Measurements from ENCODE around the gene GPR146. TPM values are rescaled to one million over a fixed set of nuclear protein-coding genes. Genes with fewer than 3 reads are reported as not detected.

Gene GPR146
- total RNA-seq, 2 experiments from 2014 or later = 4.7 to 5.6 TPM

- ATAC-seq (no peak), DNase-seq (no peak)
- Mint-ChIP-seq H3K4me1 (peaks cover 12% of the 10 kb centered on the region), H3K36me3 (ENCODE audit: low read depth) (peaks cover 4% of the 10 kb centered on the region), H3K4me3 (peak overlapping the region; percentile 53), H3K27me3 (no peaks in the 10 kb centered on the region), H3K27ac (no peak overlapping the region), H3K9me3 (ENCODE audit: low read depth) (no peaks in the 10 kb centered on the region)
- ChIA-PET CTCF (interaction anchor here (1.1 kb wide), 1 partner anchor 22 kb away, joined by 3 read pairs; no protein-coding TSS in a partner anchor), POLR2A (no interaction called here)
- intact Hi-C loops (cut with DNase I, micrococcal nuclease) = loop anchor here (1.0 to 5.0 kb wide), 2 partner anchors 89 to 90 kb away; no protein-coding TSS in a partner anchor
Measured at GRCh38 chr7:1087465-1087814, 43.1 kb downstream of the GPR146 start.

GRCh38 chr7:1087952-1088920, 43.9 kb downstream of the GPR146 start, which contains the start of gene GPER1:
Gene GPER1, plus strand, starts transcription at chr7:1088113. Its CDS starts 3,616 bp downstream, at chr7:1091729.
- no peak for ATAC-seq
- Mint-ChIP-seq H3K9me3 (ENCODE audit: low read depth) (no peaks in the 10 kb centered on the region), H3K4me3 (peak within 1 kb of the TSS; percentile 53), H3K27ac (peak within 1 kb of the TSS; percentile 29), H3K27me3 (no peaks in the 10 kb centered on the region), H3K4me1 (peaks cover 12% of the 10 kb centered on the region), H3K36me3 (ENCODE audit: low read depth) (peaks cover 6% of the 10 kb centered on the region)
- DNase-seq = no peak
- POLR2A ChIA-PET = no interaction called here
- intact Hi-C loops (cut with DNase I, micrococcal nuclease) = loop anchor here (1.0 to 5.0 kb wide), 2 partner anchors 88 to 89 kb away; no protein-coding TSS in a partner anchor
- CTCF ChIA-PET = interaction anchor here (0.6 to 1.4 kb wide), 3 partner anchors 23 to 109 kb away, joined by 3 read pairs; no protein-coding TSS in a partner anchor

- ChIA-PET POLR2A (no interaction called here), CTCF (no interaction called here)
- H3K36me3 Mint-ChIP-seq (ENCODE audit: low read depth) = peaks cover 6% of the 10 kb centered on the region
- no peak overlapping the region for H3K4me3 Mint-ChIP-seq
- ATAC-seq (no peak), DNase-seq (no peak)
- no peak overlapping the region for H3K27ac Mint-ChIP-seq
- no peaks in the 10 kb centered on the region for H3K27me3 Mint-ChIP-seq
- intact Hi-C loops (cut with DNase I, micrococcal nuclease) = no loop called here
- peaks cover 12% of the 10 kb centered on the region for H3K4me1 Mint-ChIP-seq
- no peaks in the 10 kb centered on the region for H3K9me3 Mint-ChIP-seq (ENCODE audit: low read depth)
Measured at GRCh38 chr7:1090236-1090635, 45.9 kb downstream of the GPR146 start.

- H3K36me3 Mint-ChIP-seq (ENCODE audit: low read depth) = peaks cover 6% of the 10 kb centered on the region
- POLR2A ChIA-PET = no interaction called here
- no peaks in the 10 kb centered on the region for H3K9me3 Mint-ChIP-seq (ENCODE audit: low read depth)
- CTCF ChIA-PET = interaction anchor here (0.6 to 2.0 kb wide), 3 partner anchors 97 to 716 kb away, joined by 3 to 5 read pairs (median 4); no protein-coding TSS in a partner anchor
- DNase-seq = no peak
- peaks cover 12% of the 10 kb centered on the region for H3K4me1 Mint-ChIP-seq
- H3K27me3 Mint-ChIP-seq = no peaks in the 10 kb centered on the region
- no peak overlapping the region for H3K27ac Mint-ChIP-seq
- no peak for ATAC-seq
- H3K4me3 Mint-ChIP-seq = no peak overlapping the region
- intact Hi-C loops (cut with DNase I, micrococcal nuclease) = no loop called here
Measured at GRCh38 chr7:1090686-1091643, 46.6 kb downstream of the GPR146 start.

- POLR2A ChIA-PET = no interaction called here
- peaks cover 12% of the 10 kb centered on the region for H3K4me1 Mint-ChIP-seq
- H3K4me3 Mint-ChIP-seq = no peak overlapping the region
- no peaks in the 10 kb centered on the region for H3K27me3 Mint-ChIP-seq
- no peaks in the 10 kb centered on the region for H3K9me3 Mint-ChIP-seq (ENCODE audit: low read depth)
- no peak overlapping the region for H3K27ac Mint-ChIP-seq
- DNase-seq = no peak
- intact Hi-C loops (cut with DNase I, micrococcal nuclease) = no loop called here
- ATAC-seq = no peak
- H3K36me3 Mint-ChIP-seq (ENCODE audit: low read depth) = peaks cover 6% of the 10 kb centered on the region
- CTCF ChIA-PET = interaction anchor here (0.6 to 2.0 kb wide), 2 partner anchors 98 to 716 kb away, joined by 3 to 5 read pairs; no protein-coding TSS in a partner anchor
Measured at GRCh38 chr7:1091644-1092027, 47.3 kb downstream of the GPR146 start.

GRCh38 chr7:1092161-1092632, 47.9 kb downstream of the GPR146 start:
- CTCF ChIA-PET = interaction anchor here (0.6 to 2.0 kb wide), 2 partner anchors 98 to 715 kb away, joined by 3 to 5 read pairs; no protein-coding TSS in a partner anchor
- POLR2A ChIA-PET = no interaction called here
- H3K36me3 Mint-ChIP-seq (ENCODE audit: low read depth) = peaks cover 6% of the 10 kb centered on the region

GRCh38 chr7:1092806-1093501, 48.6 kb downstream of the GPR146 start:
- ChIA-PET POLR2A (no interaction called here), CTCF (no interaction called here)
- Mint-ChIP-seq H3K36me3 (ENCODE audit: low read depth) (peaks cover 11% of the 10 kb centered on the region), H3K9me3 (ENCODE audit: low read depth) (no peaks in the 10 kb centered on the region), H3K27ac (no peak overlapping the region), H3K4me3 (no peak overlapping the region), H3K27me3 (no peaks in the 10 kb centered on the region), H3K4me1 (peaks cover 4% of the 10 kb centered on the region)
- no peak for ATAC-seq
- DNase-seq = no peak
- intact Hi-C loops (cut with DNase I, micrococcal nuclease) = no loop called here

More at GRCh38 chr7:1092161-1092632, 47.9 kb downstream of the GPR146 start:
- no peak overlapping the region for H3K4me3 Mint-ChIP-seq
- no peaks in the 10 kb centered on the region for H3K27me3 Mint-ChIP-seq
- no peak overlapping the region for H3K27ac Mint-ChIP-seq
- intact Hi-C loops (cut with DNase I, micrococcal nuclease) = no loop called here
- no peaks in the 10 kb centered on the region for H3K9me3 Mint-ChIP-seq (ENCODE audit: low read depth)
- ATAC-seq (no peak), DNase-seq (no peak)
- H3K4me1 Mint-ChIP-seq = peaks cover 7% of the 10 kb centered on the region

GRCh38 chr7:1093502-1093843, 49.1 kb downstream of the GPR146 start:
- ChIA-PET POLR2A (no interaction called here), CTCF (interaction anchor here (0.9 kb wide), 1 partner anchor 100 kb away, joined by 3 read pairs; no protein-coding TSS in a partner anchor)

GRCh38 chr7:1093916-1094508, 49.7 kb downstream of the GPR146 start:
- Mint-ChIP-seq H3K4me1 (peaks cover 1% of the 10 kb centered on the region), H3K27me3 (no peaks in the 10 kb centered on the region), H3K27ac (no peak overlapping the region), H3K9me3 (ENCODE audit: low read depth) (no peaks in the 10 kb centered on the region), H3K4me3 (no peak overlapping the region), H3K36me3 (ENCODE audit: low read depth) (peaks cover 18% of the 10 kb centered on the region)
- no peak for ATAC-seq
- POLR2A ChIA-PET = no interaction called here
- intact Hi-C loops (cut with DNase I, micrococcal nuclease) = no loop called here
- DNase-seq = no peak
- CTCF ChIA-PET = interaction anchor here (0.9 to 1.1 kb wide), 2 partner anchors 9 to 101 kb away, joined by 3 to 4 read pairs; no protein-coding TSS in a partner anchor

More at GRCh38 chr7:1093502-1093843, 49.1 kb downstream of the GPR146 start:
- peaks cover 4% of the 10 kb centered on the region for H3K4me1 Mint-ChIP-seq
- no peak overlapping the region for H3K4me3 Mint-ChIP-seq
- intact Hi-C loops (cut with DNase I, micrococcal nuclease) = no loop called here
- H3K27ac Mint-ChIP-seq = no peak overlapping the region
- DNase-seq = no peak
- H3K36me3 Mint-ChIP-seq (ENCODE audit: low read depth) = peaks cover 16% of the 10 kb centered on the region
- no peaks in the 10 kb centered on the region for H3K27me3 Mint-ChIP-seq
- no peak for ATAC-seq
- H3K9me3 Mint-ChIP-seq (ENCODE audit: low read depth) = no peaks in the 10 kb centered on the region

- Mint-ChIP-seq H3K27ac (no peak overlapping the region), H3K4me3 (no peak overlapping the region), H3K4me1 (no peaks in the 10 kb centered on the region), H3K36me3 (ENCODE audit: low read depth) (peaks cover 20% of the 10 kb centered on the region), H3K9me3 (ENCODE audit: low read depth) (no peaks in the 10 kb centered on the region), H3K27me3 (no peaks in the 10 kb centered on the region)
- ChIA-PET CTCF (interaction anchor here (0.6 to 1.1 kb wide), 3 partner anchors 9 to 118 kb away, joined by 3 to 4 read pairs (median 3); no protein-coding TSS in a partner anchor), POLR2A (no interaction called here)
- DNase-seq (no peak), ATAC-seq (no peak)
- intact Hi-C loops (cut with DNase I, micrococcal nuclease) = no loop called here
Measured at GRCh38 chr7:1094870-1095269, 50.5 kb downstream of the GPR146 start.

Data from activated CD4-positive, alpha-beta T cell treated with anti-CD3 and anti-CD28 coated beads for 36 hours (primary cell).